IMR-90 (cell line): ENCODE measurements around the gene LINC00632. TPM values are rescaled to one million over a fixed set of nuclear protein-coding genes. Genes with fewer than 3 reads are reported as not detected.

Experiments
- ATAC-seq: fragments of 200-7000 bp; cut with Tn5 transposase; 2 replicates; pipeline ENCODE4 v1.9.1; 2020; ENCODE audit warnings: low read depth, mild to moderate bottlenecking, moderate library complexity
- BruUV-seq: library from RNA; stranded (reverse); fragments of 400-500 nt; replicated peaks from 2 replicates; lab custom pipeline; 2021; lab: Mats Ljungman, UMichigan
- CTCF ChIA-PET: fragments of 300-600 bp; formaldehyde crosslinking; extraction: SDS; loops from one replicate; lab custom pipeline; 2021; ENCODE audit warnings: antibody characterized with exemption; lab: Yijun Ruan, JAX
- POLR2A ChIA-PET: fragments of 300-600 bp; sonication (Branson Sonifier 250); formaldehyde crosslinking; loops from one replicate; lab custom pipeline; 2022; ENCODE audit warnings: antibody characterized with exemption; ENCODE audit not compliant: unreplicated experiment; lab: Charles Lee
- DNase-seq: peaks from one replicate; pipeline ENCODE4 v3.0.0; 2013
- H2AFZ ChIP-seq: replicated peaks from 2 replicates; pipeline ENCODE3; 2013; ENCODE audit warnings: low read length, mild to moderate bottlenecking; ENCODE audit not compliant: poor library complexity
- H2AK5ac ChIP-seq: 2 replicates; pipeline ENCODE4 v1.6.1; 2013; ENCODE audit warnings: low read depth, low read length, inconsistent platforms
- H2AK9ac ChIP-seq: replicated peaks from 2 replicates; pipeline ENCODE3; 2013; ENCODE audit warnings: mild to moderate bottlenecking, low read depth, low read length, moderate library complexity; ENCODE audit not compliant: poor library complexity
- H2BK120ac ChIP-seq: 2 replicates; pipeline ENCODE4 v1.6.1; 2013; ENCODE audit warnings: low read depth, low read length, inconsistent platforms
- H2BK15ac ChIP-seq: 3 replicates; pipeline ENCODE4 v1.6.1; 2013; ENCODE audit warnings: low read depth, low read length, inconsistent platforms
- H2BK20ac ChIP-seq: 2 replicates; pipeline ENCODE4 v1.6.1; 2013; ENCODE audit warnings: low read depth, mild to moderate bottlenecking, inconsistent platforms, low read length, moderate library complexity
- H2BK5ac ChIP-seq: 2 replicates; pipeline ENCODE4 v1.6.1; 2013; ENCODE audit warnings: mild to moderate bottlenecking, low read depth, low read length, inconsistent platforms; ENCODE audit not compliant: poor library complexity, severe bottlenecking
- H3K14ac ChIP-seq: replicated peaks from 2 replicates; pipeline ENCODE4 v1.6.1; 2013; ENCODE audit warnings: low read depth, low read length, inconsistent platforms
- H3K18ac ChIP-seq: 2 replicates; pipeline ENCODE4 v1.6.1; 2013; ENCODE audit warnings: low read depth, low read length, control low read depth
- H3K23ac ChIP-seq: 2 replicates; pipeline ENCODE4 v1.6.1; 2013; ENCODE audit warnings: low read depth, low read length, inconsistent platforms
- H3K27ac ChIP-seq: 2 replicates; pipeline ENCODE4 v1.5.1; 2013; ENCODE audit warnings: mild to moderate bottlenecking, control low read depth, low read length; ENCODE audit not compliant: insufficient read depth
- H3K27me3 ChIP-seq: 2 replicates; pipeline ENCODE4 v1.6.1; 2013; ENCODE audit warnings: low read length; ENCODE audit not compliant: control insufficient read depth, insufficient read depth
- H3K36me3 ChIP-seq: 2 replicates; pipeline ENCODE4 v1.6.1; 2013; ENCODE audit warnings: low read length, mixed read lengths; ENCODE audit not compliant: control insufficient read depth, insufficient read depth
- H3K4ac ChIP-seq: 2 replicates; pipeline ENCODE4 v1.6.1; 2013; ENCODE audit warnings: low read depth, low read length, inconsistent platforms
- H3K4me1 ChIP-seq: 2 replicates; pipeline ENCODE4 v1.6.1; 2013; ENCODE audit warnings: low read length, mixed read lengths; ENCODE audit not compliant: control insufficient read depth, insufficient read depth
- H3K4me2 ChIP-seq: 2 replicates; pipeline ENCODE4 v1.6.1; 2013; ENCODE audit warnings: low read depth, mild to moderate bottlenecking, control low read depth, low read length, moderate library complexity
- H3K4me3 ChIP-seq: 2 replicates; pipeline ENCODE4 v1.5.1; 2013; ENCODE audit warnings: low read depth, mild to moderate bottlenecking, control low read depth, low read length, moderate library complexity; ENCODE audit not compliant: insufficient read depth
- H3K56ac ChIP-seq: 2 replicates; pipeline ENCODE4 v1.6.1; 2013; ENCODE audit warnings: low read length, inconsistent platforms; ENCODE audit not compliant: insufficient read depth; ENCODE audit errors: extremely low read depth
- H3K79me1 ChIP-seq, 2 experiments: 2 replicates each; pipeline ENCODE4 v1.6.1; 2013; ENCODE audit warnings: low read length in 2 of 2, inconsistent platforms in 1 of 2, low read depth in 1 of 2
- H3K9ac ChIP-seq: 2 replicates; pipeline ENCODE4 v1.6.1; 2013; ENCODE audit warnings: low read depth, low read length, control low read depth
- H3K9me1 ChIP-seq: 2 replicates; pipeline ENCODE4 v1.6.1; 2013; ENCODE audit warnings: low read length, inconsistent platforms; ENCODE audit not compliant: insufficient read depth
- H3K9me3 ChIP-seq: 2 replicates; pipeline ENCODE4 v1.6.1; 2013; ENCODE audit warnings: low read length; ENCODE audit not compliant: control insufficient read depth, insufficient read depth
- H4K20me1 ChIP-seq: 2 replicates; pipeline ENCODE4 v1.6.1; 2013; ENCODE audit warnings: low read length, inconsistent platforms; ENCODE audit not compliant: insufficient read depth
- H4K5ac ChIP-seq: 2 replicates; pipeline ENCODE4 v1.6.1; 2013; ENCODE audit warnings: mild to moderate bottlenecking, low read depth, low read length, control low read depth
- H4K8ac ChIP-seq, 2 experiments: 2 replicates each; pipeline ENCODE4 v1.6.1; 2013; ENCODE audit warnings: low read depth in 2 of 2, low read length in 2 of 2, control low read depth in 1 of 2, inconsistent platforms in 1 of 2
- H4K91ac ChIP-seq: 2 replicates; pipeline ENCODE4 v1.6.1; 2013; ENCODE audit warnings: low read depth, low read length, inconsistent platforms; ENCODE audit not compliant: insufficient read depth
- BHLHE40 ChIP-seq: fragments of 150-350 bp; IDR thresholded peaks from 2 replicates; pipeline ENCODE4 v1.6.1; 2016; ENCODE audit warnings: mild to moderate bottlenecking, low read depth, low read length
- CEBPB ChIP-seq: IDR thresholded peaks from 2 replicates; pipeline ENCODE4 v1.6.1; 2012; ENCODE audit warnings: low read depth, low read length, improper control_type of control experiment
- CTCF ChIP-seq: conservative IDR thresholded peaks from 2 replicates; pipeline ENCODE4 v1.5.1; 2012; ENCODE audit warnings: mild to moderate bottlenecking, low read depth, low read length, improper control_type of control experiment
- ELK1 ChIP-seq: fragments of 150-350 bp; IDR thresholded peaks from 2 replicates; pipeline ENCODE4 v1.6.1; 2016; ENCODE audit warnings: low read depth, mild to moderate bottlenecking, low read length, moderate library complexity, borderline replicate concordance
- MAFK ChIP-seq: IDR thresholded peaks from 2 replicates; pipeline ENCODE4 v1.6.1; 2012; ENCODE audit warnings: low read depth, low read length, improper control_type of control experiment
- MAZ ChIP-seq: IDR thresholded peaks from 2 replicates; pipeline ENCODE4 v1.6.1; 2012; ENCODE audit warnings: low read depth, mild to moderate bottlenecking, low read length, improper control_type of control experiment, moderate library complexity, borderline replicate concordance
- NFE2L2 ChIP-seq: fragments of 150-350 bp; IDR thresholded peaks from 2 replicates; pipeline ENCODE4 v1.6.1; 2016; ENCODE audit warnings: low read depth, mild to moderate bottlenecking, low read length
- POLR2A ChIP-seq: IDR thresholded peaks from 2 replicates; pipeline ENCODE4 v1.6.1; 2012; ENCODE audit warnings: mild to moderate bottlenecking, low read depth, low read length
- RAD21 ChIP-seq: IDR thresholded peaks from 2 replicates; pipeline ENCODE4 v1.6.1; 2012; ENCODE audit warnings: low read length, improper control_type of control experiment
- RCOR1 ChIP-seq: IDR thresholded peaks from 2 replicates; pipeline ENCODE4 v1.6.1; 2012; ENCODE audit warnings: mild to moderate bottlenecking, low read length, improper control_type of control experiment; ENCODE audit not compliant: insufficient replicate concordance
- RFX5 ChIP-seq: IDR thresholded peaks from 2 replicates; pipeline ENCODE4 v1.8.0; 2012; ENCODE audit warnings: low read depth, mild to moderate bottlenecking, low read length, moderate library complexity
- SMC3 ChIP-seq: fragments of 150-350 bp; IDR thresholded peaks from 2 replicates; pipeline ENCODE4 v1.6.1; 2016; ENCODE audit warnings: low read depth, mild to moderate bottlenecking, antibody characterized with exemption, low read length, moderate library complexity
- USF2 ChIP-seq: fragments of 150-350 bp; IDR thresholded peaks from 2 replicates; pipeline ENCODE4 v1.6.1; 2017; ENCODE audit warnings: mild to moderate bottlenecking, antibody characterized with exemption, low read length, low read depth
- WGBS, 2 experiments: methylation state at CpG; one replicate each; pipeline versions ENCODE4 v1.1.5 to v1.1.7; 2013; ENCODE audit warnings: missing lambda C conversion rate in 2 of 2; ENCODE audit not compliant: insufficient read length in 1 of 2; ENCODE audit errors: extremely low coverage in 2 of 2; 5-methylcytosine and 5-hydroxymethylcytosine counted together
- dilution Hi-C: fragments of 300-500 bp; cut with HindIII; formaldehyde crosslinking; loops from one replicate; pipeline ENCODE4 v1.14.3; 2018; ENCODE audit warnings: low sequenced_read_pairs; ENCODE audit not compliant: unreplicated experiment
- in situ Hi-C: fragments of 300-500 bp; cut with MboI; formaldehyde crosslinking; loops from 3 replicates; pipeline ENCODE4 v1.14.3; 2019; ENCODE audit warnings: low sequenced_read_pairs, inconsistent platforms, mixed read lengths
- intact Hi-C: fragments of 100-400 bp; cut with micrococcal nuclease; formaldehyde crosslinking; loops from 2 replicates; pipeline ENCODE4 v1.10.0; 2022
- polyA plus RNA-seq, 3 experiments: library from polyadenylated mRNA; depleted of rRNA; stranded (reverse); fragments of >200 nt; gene quantifications; 2 replicates each; pipeline ENCODE4 v1.2.3, GENCODE V29; 2012; ENCODE audit warnings: low replicate concordance in 1 of 3
- total RNA-seq: library from RNA; depleted of rRNA; stranded (reverse); fragments of >200 nt; gene quantifications from 2 replicates; pipeline ENCODE4 v1.2.3, GENCODE V29; 2012

Gene LINC00632
- total and polyA plus RNA-seq, 2 of the 4 experiments (the other 2 are of a cell fraction) = 7.2 to 25.0 TPM

GRCh38 chrX:140775211-140775610, 65.7 kb downstream of the LINC00632 start:
- Histone ChIP-seq H3K4me2 (no peak overlapping the region), H3K9me1 (no peaks in the 10 kb centered on the region), H2BK120ac (no peak overlapping the region), H3K14ac (no peak overlapping the region), H2BK20ac (no peak overlapping the region), H3K23ac (no peak overlapping the region), H2AK5ac (no peak overlapping the region), H2AK9ac (no peak overlapping the region), H3K4me3 (no peak overlapping the region), H3K27ac (no peak overlapping the region), H3K27me3 (no peaks in the 10 kb centered on the region), H4K91ac (no peak overlapping the region), H4K20me1 (no peaks in the 10 kb centered on the region), H3K9ac (no peak overlapping the region), H3K36me3 (peaks cover 4% of the 10 kb centered on the region), H3K4me1 (no peaks in the 10 kb centered on the region), H3K56ac (no peak overlapping the region), H4K5ac (no peak overlapping the region), H4K8ac (no peak overlapping the region), H2BK5ac (no peak overlapping the region), H2AFZ (no peak overlapping the region), H2BK15ac (no peak overlapping the region), H3K4ac (no peak overlapping the region), H3K79me1 (no peaks in the 10 kb centered on the region), H3K18ac (no peak overlapping the region), H3K9me3 (no peaks in the 10 kb centered on the region)
- dilution Hi-C loops = no loop called here
- ChIA-PET POLR2A (no interaction called here), CTCF (interaction anchor here (0.7 to 0.8 kb wide), 2 partner anchors 9 to 65 kb away, joined by 3 read pairs; no protein-coding TSS in a partner anchor)
- no CpG with 5 or more reads among the region's 4 CpGs for WGBS, 2 experiments
- no TSS peak for BruUV-seq
- TF ChIP-seq SMC3 (no peak), RAD21 (no peak), RCOR1 (no peak), RFX5 (no peak), ELK1 (no peak), CEBPB (no peak), BHLHE40 (no peak), MAZ (no peak), MAFK (no peak), NFE2L2 (no peak), USF2 (no peak), POLR2A (no peak), CTCF (no peak)
- in situ Hi-C loops = no loop called here
- intact Hi-C loops = no loop called here
- no peak for ATAC-seq
- DNase-seq = no peak
